Right kidney (tissue), 1 donor: ENCODE data around the gene STEAP3.

ENCODE experiments used
- DNase-seq: peaks from one replicate; pipeline ENCODE4 v3.0.0-alpha.2; 2016

STEAP3 gene

DNA sequence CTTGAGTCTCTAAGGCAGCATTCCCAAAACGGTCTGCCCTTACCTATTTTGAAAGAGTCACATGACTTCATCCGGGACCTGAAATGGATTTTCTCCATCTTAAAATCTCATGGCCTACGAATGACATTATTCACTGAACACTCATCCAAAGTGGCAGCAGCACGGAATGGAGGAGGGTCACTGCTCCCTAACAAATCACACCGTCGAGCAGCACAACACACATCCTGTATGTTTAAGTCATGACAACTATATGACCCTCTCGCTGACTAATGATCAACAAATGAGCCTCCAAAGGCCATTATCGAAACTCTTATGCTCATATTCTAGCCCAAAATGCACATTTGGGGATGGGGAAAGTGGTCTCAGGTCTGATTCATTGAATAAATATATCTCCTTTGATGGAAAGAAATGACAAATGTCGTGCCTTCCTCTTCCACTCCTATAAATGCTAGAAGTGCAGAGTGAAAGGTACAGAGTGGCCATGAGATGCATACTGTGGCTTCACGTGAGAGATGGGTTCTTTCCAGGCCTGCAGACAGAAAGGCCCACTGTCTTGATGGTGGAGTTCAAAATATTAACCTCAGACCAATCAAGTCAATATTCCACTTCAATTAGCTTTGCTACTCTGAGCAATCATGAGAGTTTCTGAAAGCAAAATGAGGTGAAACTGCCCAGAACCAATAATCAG, 72.2 kb downstream of the STEAP3 start:
- no peak for DNase-seq

DNA sequence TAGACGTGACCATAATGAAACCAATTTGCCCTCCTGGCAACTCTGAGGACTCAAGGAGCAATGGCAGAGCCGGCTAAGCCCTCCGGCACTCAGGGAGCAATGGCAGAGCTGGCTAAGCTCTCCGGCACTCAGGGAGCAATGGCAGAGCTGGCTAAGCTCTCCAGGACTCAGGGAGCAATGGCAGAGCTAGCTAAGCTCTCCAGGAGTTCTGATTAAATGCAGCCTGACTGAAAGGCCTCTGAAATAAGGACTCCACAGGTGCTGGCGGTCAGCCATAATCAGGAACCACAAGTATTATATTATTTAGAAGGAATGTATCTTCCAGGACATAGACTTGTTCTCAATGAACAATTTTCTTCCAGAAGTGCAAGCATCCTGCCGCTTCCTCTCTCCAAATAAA, 77.8 kb downstream of the STEAP3 start:
- DNase-seq, result no peak

DNA sequence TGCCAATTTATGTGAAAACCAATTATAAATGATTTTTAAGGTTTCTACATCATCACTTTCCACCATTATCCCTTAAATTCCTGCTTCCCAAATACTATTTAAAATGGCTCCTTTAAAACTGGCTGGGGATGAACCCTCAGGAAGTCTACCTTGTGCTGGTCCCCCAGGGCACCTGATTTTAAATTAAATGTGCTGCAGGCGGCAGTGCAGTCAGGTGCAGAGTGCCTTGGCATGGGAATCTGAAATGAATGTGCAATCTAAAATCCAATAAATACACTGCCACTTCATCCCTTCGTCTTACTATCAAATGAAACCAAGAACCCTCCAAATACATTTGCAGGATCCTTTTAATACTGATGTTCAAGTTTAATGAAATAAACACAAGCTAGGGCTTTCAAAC, 81.2 kb downstream of the STEAP3 start:
- DNase-seq, result no peak

DNA sequence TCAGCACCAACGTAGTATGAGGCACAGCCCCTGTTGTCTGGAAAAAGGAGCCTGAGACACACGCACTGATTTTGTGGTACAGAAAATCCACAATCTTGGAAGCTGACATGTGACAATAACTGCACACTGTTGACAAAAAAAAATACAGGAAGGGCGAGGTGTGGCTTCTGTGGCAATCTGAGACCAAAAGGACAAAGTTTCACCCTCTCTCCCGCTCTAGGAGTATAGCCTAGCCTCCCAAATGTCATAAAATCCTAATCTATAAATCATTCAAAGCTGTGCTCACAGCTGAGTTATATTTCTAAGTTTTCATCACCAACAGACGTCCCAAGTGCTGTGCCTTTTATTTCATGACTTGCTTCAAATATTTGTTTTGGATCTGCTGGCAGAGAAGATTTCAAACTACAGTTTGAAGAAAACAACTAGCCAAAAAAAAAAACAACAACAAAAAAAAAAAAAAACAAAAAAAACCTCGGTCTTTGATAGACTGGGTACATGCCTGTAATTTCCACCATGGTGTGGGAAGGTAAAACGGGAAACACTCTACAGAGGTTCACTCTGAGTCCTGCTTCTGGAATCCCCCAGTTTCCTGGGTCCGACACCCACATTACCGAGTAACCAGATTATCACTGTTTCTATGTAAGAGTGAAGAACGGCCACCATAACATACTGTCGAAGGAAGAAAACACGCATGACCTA, 82.0 kb downstream of the STEAP3 start:
- DNase-seq, result no peak

DNA sequence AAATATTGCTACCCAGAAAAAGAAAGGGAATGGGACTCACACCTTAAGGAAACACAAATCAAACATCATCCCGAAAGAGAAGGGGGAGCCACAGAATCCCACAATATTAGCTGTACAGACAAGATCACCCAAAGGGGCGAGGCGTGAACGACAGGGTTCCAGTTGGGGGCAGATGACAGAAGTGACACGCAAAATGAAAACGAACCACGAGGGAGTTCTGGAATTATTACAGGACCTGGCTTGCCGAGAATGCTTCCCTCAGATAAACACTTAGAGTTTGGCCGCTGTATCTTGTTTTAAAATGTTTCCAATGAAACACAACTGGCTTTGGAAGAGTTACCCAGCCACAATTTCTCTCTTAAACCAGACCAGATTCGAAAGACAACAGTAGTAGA, 82.6 kb downstream of the STEAP3 start:
- no peak for DNase-seq

DNA sequence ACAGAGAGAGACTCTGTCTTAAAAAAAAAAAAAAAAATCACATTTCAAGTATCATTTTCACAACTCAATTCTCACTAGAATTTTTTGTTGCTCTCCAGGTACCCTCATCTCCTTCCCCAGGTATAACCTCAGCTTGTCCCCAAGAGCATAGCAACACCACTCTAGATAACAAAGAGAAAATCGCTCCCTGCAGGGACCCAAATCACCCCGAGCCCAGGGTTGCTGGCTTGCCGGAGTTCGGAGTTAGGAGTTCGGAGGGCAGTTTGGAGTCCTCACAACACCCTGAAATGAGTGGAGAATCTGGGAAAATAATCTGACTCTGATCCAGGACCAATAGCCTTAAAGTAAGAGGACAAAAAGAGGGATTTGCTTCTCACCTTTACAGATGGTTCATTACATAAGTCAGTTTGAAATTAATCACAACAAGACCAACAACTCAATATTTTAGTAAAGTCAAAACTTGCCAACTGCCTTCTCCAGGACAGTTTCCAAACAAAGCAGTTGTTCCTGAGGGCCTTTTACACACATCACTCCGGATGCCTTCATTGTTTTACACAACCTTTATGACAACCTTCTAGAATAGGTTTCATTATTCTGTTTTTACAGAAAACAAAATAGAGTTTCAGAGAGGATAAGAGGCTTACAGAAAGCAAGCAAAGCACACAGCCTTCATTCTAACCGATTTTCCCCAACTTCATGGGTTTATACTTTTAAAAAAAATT, 83.9 kb downstream of the STEAP3 start:
- no peak for DNase-seq

DNA sequence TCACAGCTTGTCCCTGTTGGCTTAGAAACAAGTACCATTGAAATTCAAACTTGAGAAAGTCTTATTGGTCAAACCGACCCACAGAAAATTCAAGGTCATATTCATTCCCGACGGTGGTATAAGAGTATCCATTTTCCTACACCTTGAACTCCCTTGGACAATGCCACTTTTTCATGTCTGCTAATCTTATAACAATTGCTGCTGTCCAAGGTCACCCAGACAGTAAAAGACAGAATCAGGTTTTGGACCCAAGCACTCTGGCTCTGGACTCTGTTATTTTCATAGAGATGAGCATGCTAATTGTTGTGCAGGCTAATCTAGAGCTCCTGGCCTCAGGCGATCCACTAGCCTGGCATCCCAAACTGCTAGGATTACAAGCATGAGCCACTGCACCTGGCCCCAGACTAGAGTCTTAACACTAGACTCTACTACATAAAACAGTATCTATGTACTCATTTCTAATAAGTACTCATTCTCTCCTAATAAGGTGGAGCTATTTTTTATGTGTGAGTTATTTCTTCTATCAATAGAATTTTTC, 85.2 kb downstream of the STEAP3 start:
- no peak for DNase-seq

DNA sequence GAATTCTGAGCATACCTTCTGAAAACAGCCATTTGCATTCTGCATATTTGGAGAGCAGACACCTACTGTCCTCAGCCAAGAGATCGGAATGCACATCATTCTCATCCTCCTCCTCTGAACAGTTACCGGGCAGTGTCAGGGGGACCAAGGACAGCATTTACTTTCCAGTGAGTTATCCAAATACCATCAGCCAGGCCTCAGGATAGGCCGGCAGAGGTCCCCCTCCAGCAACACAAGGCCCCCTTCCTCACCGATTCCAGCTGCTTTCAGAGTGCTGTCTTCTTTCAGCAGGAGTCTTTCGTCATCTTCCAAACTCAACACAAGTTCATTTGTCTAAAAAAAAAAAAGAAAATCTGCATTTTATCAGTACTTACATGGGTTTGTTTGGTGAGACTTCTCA, 87.7 kb downstream of the STEAP3 start:
- DNase-seq, result no peak

DNA sequence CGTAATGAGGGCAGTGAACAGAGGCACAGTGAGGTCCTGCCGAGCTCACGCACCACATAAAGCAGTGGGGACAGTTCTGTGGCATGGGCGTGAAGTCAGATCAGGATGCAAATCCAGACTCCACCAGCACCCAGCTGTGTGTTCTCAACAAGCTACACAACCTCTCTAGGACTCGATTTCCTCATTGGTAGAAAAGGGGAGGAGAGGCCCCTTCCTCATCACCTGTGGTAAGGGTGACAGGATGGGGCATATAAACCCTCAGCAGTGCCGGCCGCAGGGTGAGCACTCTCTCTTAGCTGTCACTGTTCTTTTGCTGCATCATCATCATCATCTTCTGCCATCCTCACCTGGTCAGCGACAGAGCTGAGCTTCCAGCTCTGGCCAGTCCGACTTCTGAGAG, 88.2 kb downstream of the STEAP3 start:
- no peak for DNase-seq
